WERI-Rb-1 (cell line): ENCODE results near the gene GNA14.

ENCODE experiments used
- DNase-seq: peaks from one replicate; pipeline ENCODE4 v3.0.0-alpha.2; 2020
- H3K27ac ChIP-seq: fragments of 250-450 bp; sonication (Bioruptor Pico); 2 replicates; pipeline ENCODE4 v1.5.1; 2020; ENCODE audit warnings: mild to moderate bottlenecking, moderate library complexity
- H3K27me3 ChIP-seq: fragments of 250-450 bp; sonication (Bioruptor Pico); 2 replicates; pipeline ENCODE4 v1.5.1; 2021; ENCODE audit warnings: mild to moderate bottlenecking, low read depth, moderate library complexity; ENCODE audit not compliant: insufficient read depth, severe bottlenecking
- H3K36me3 ChIP-seq: fragments of 250-450 bp; sonication (Bioruptor Pico); 2 replicates; pipeline ENCODE4 v1.5.1; 2020; ENCODE audit warnings: mild to moderate bottlenecking, moderate library complexity
- H3K4me3 ChIP-seq: 2 replicates; pipeline ENCODE4 v1.5.1; 2011; ENCODE audit warnings: low read depth, mild to moderate bottlenecking, control low read depth, low read length
- H3K9me3 ChIP-seq: fragments of 250-450 bp; sonication (Bioruptor Pico); 2 replicates; pipeline ENCODE4 v1.5.1; 2021; ENCODE audit warnings: mild to moderate bottlenecking, moderate library complexity; ENCODE audit not compliant: severe bottlenecking
- CTCF ChIP-seq: IDR thresholded peaks from 2 replicates; pipeline ENCODE4 v1.5.1; 2011; ENCODE audit warnings: low read depth, mild to moderate bottlenecking, control low read depth, inconsistent platforms, low read length

The GNA14 gene

GRCh38 chr9:77457916-77458592 is 190.1 kb downstream of the GNA14 start:
- Histone ChIP-seq H3K36me3 (no peaks in the 10 kb centered on the region), H3K9me3 (no peaks in the 10 kb centered on the region), H3K27ac (no peak overlapping the region), H3K4me3 (no peak overlapping the region), H3K27me3 (no peaks in the 10 kb centered on the region)
- TF ChIP-seq CTCF, result peak; percentile 91
- DNase-seq, result peak; percentile 69

GRCh38 chr9:77456829-77457437 is 191.2 kb downstream of the GNA14 start:
- TF ChIP-seq CTCF, result peak; percentile 88
- Histone ChIP-seq H3K27me3 (no peaks in the 10 kb centered on the region), H3K27ac (no peak overlapping the region), H3K36me3 (no peaks in the 10 kb centered on the region), H3K9me3 (no peaks in the 10 kb centered on the region), H3K4me3 (no peak overlapping the region)
- DNase-seq, result peak; percentile 86

GRCh38 chr9:77455312-77455927 is 192.7 kb downstream of the GNA14 start:
- Histone ChIP-seq H3K27ac (no peak overlapping the region), H3K9me3 (no peaks in the 10 kb centered on the region), H3K36me3 (no peaks in the 10 kb centered on the region), H3K27me3 (no peaks in the 10 kb centered on the region), H3K4me3 (no peak overlapping the region)
- DNase-seq, result peak; percentile 89
- TF ChIP-seq CTCF, result peak; percentile 74

GRCh38 chr9:77454663-77455062 is 193.5 kb downstream of the GNA14 start:
- Histone ChIP-seq H3K9me3 (no peaks in the 10 kb centered on the region), H3K27ac (no peak overlapping the region), H3K36me3 (no peaks in the 10 kb centered on the region), H3K4me3 (no peak overlapping the region), H3K27me3 (no peaks in the 10 kb centered on the region)
- no peak for TF ChIP-seq CTCF
- no peak for DNase-seq

- no peak for DNase-seq
- no peaks in the 10 kb centered on the region for H3K9me3 ChIP-seq
- no peaks in the 10 kb centered on the region for H3K27me3 ChIP-seq
- no peak for TF ChIP-seq CTCF
- no peaks in the 10 kb centered on the region for H3K36me3 ChIP-seq
- H3K4me3 ChIP-seq, result no peak overlapping the region
- no peak overlapping the region for H3K27ac ChIP-seq
These were observed 194.1 kb downstream of the GNA14 start for GRCh38 chr9:77453825-77454647.
